Esophagus squamous epithelium (tissue), 4 donors: ENCODE measurements around the gene KAZALD1.

Source experiments
- CTCF ChIP-seq, 6 experiments: fragments of 450-650 bp in 4 of 6; fragments of 200-600 bp in 2 of 6; sonication (generic) in 2 of 6; IDR thresholded peaks; one replicate each; pipeline ENCODE4 v1.5.1; 2016 to 2019; ENCODE audit warnings: antibody characterized with exemption in 6 of 6, mild to moderate bottlenecking in 4 of 6, moderate library complexity in 4 of 6
- POLR2A ChIP-seq, 4 donors: fragments of 450-650 bp; IDR thresholded peaks; one replicate each; pipeline ENCODE4 v1.6.1; 2017; ENCODE audit warnings: antibody characterized with exemption in 4 of 4, mild to moderate bottlenecking in 4 of 4, moderate library complexity in 3 of 4

- TF ChIP-seq CTCF (IDR thresholded peaks at IDR 0.05) (no peak), POLR2A (IDR thresholded peaks at IDR 0.05) (no peak)
Measured at GRCh38 chr10:101064415-101065030, 2.7 kb downstream of the KAZALD1 start.
